ENCODE measurements around the gene CHCHD2.

DNA sequence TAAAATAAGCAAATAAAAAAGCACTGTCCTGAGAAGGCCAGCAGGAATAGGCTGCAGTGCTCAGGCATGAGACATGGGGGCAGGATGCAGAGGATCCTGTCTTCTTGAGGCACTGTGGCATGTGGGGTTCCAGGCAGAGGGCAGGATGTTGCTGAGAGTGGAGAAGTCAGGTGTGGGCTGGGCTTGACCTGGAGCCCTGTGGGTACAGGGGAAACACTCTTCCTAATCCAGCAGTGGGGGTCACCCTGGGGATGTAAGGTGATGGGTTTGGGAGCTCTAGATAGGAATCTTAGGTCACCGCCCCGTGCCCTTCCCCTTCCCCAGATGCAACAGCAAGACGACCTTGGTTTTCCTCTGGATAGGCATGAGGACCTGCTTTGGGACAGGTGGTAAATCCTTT lies 28.6 kb downstream of the CHCHD2 start:
- TF ChIP-seq, protein P1, sequence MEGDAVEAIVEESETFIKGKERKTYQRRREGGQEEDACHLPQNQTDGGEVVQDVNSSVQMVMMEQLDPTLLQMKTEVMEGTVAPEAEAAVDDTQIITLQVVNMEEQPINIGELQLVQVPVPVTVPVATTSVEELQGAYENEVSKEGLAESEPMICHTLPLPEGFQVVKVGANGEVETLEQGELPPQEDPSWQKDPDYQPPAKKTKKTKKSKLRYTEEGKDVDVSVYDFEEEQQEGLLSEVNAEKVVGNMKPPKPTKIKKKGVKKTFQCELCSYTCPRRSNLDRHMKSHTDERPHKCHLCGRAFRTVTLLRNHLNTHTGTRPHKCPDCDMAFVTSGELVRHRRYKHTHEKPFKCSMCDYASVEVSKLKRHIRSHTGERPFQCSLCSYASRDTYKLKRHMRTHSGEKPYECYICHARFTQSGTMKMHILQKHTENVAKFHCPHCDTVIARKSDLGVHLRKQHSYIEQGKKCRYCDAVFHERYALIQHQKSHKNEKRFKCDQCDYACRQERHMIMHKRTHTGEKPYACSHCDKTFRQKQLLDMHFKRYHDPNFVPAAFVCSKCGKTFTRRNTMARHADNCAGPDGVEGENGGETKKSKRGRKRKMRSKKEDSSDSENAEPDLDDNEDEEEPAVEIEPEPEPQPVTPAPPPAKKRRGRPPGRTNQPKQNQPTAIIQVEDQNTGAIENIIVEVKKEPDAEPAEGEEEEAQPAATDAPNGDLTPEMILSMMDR (IDR thresholded peaks at IDR 0.05) = no peak
- TF ChIP-seq POLR2A (IDR thresholded peaks at IDR 0.05) = no peak
